Ramos (cell line): Measurements from ENCODE around the gene ISCU.

ENCODE experiments used
- in situ Hi-C: fragments of 300-500 bp; cut with MboI; formaldehyde crosslinking; loops from one replicate; pipeline ENCODE4 v1.14.3; 2022; ENCODE audit warnings: low sequenced_read_pairs; ENCODE audit not compliant: unreplicated experiment

ISCU gene

DNA sequence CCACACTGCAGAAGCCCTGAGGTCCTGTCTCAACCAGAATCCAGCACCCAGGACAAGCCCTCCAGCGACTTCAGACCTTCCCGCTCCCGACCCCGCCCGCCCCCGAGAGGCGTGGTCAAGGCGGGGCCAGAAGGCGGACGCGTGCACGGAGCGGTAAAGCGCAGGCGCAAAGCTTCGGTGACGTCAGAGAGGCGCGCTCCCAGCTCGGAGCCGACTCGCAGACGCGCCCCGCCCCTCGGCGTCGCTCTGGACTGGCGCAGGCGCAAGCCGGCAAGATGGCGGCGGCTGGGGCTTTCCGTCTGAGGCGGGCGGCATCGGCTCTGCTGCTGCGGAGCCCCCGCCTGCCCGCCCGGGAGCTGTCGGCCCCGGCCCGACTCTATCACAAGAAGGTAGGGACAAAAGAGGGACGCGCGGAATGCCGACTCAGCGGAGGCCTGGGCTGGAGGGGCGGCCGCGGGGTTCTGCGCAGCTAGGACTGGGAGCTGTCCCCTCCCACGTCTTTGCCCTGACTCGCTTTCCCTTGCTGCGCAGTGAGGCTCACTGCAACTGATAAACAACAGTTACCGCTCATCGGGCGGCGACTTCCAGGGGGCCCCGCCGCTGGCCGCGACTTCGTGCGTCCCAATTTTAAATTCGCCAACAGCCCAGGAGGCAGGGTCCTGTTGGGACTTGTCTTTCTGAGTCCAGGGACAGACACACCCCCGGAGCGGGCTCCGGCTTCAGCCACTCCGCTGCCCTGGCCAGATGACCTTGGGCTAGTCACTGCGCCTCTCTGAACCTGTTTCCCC, at the start of gene ISCU:
ISCU (plus strand) TSS at position 249 of the 788 bp plus-strand sequence; CDS start at position 276, 27 bp downstream.
- in situ Hi-C loops, result loop anchor here (10.0 kb wide), 1 partner anchor 532 kb away; the partner anchor contains the start of genes ALKBH2 and UNG

DNA sequence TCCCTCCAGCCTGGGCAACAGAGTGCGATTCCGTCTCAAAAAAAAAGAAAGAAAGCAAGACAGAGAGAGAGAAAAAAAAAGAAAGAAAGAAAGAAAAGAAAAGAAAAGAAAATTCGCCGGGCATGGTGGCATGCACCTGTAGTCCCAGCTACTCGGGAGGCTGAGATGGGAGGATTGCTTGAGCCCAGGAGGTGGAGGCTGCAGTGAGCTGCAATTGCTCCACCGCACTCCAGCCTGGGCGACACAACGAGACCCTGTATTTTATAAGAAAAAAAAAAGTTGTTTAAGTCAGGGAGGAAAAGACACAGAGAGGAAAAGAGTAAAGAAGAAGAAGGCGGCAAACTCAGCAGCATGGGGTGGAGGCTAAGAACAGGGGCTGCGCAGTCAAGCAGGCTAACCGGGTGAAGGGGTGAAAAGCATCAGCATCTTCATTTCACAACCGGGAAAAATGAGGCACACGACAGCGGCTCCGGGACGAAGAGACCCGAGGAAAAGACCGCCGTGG, 47.9 kb upstream of the ISCU start:
- in situ Hi-C loops, result loop anchor here (25.0 kb wide), 1 partner anchor 827 kb away; the partner anchor contains the start of gene PWP1

DNA sequence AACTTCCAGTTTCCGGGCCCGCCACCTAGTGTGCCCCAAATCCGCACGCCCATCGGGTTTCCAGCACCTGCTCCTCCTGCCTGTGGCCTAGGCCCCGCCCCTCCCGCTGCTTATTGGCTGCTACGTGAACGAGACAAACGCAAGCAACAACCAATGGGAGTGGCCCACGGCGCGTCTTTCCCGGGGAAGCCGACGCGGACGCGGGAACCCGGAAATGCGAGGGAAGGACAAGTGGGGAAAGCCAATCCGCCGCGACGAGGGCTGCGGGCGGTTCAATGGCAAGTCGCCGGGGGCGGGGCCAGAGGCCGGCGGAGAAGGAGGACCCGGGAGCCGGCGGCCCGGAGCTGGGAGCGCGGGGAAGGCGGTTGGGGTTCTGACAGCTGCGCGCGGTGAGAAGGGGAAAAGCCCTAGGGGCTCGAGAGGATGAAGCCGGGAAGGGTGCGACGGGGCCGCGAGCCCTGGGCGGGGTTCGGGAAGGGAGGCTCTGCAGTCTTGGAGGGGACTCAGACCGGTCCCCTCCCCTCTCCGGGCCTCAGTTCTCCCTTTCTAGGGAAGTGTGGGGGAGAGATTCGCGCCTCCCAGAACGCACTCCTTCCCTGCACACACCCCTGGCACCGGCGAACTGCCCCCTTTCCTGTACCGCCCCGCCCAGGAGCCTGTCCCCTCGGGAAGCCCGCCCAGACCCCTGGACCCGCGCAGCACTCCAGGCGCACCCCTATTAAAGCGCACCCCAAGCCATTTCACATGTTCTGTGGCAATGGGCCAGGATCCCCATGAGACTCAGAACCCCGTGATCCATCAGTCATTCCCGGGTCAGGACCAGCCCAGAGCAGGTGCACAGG, 47.2 kb upstream of the ISCU start, which contains the start of gene FICD:
FICD (plus strand) TSS at position 305 of the 842 bp plus-strand sequence. CDS start 1,696 bp downstream, outside the sequence.
- in situ Hi-C loops, result loop anchor here (25.0 kb wide), 1 partner anchor 828 kb away; the partner anchor contains the start of gene PWP1

DNA sequence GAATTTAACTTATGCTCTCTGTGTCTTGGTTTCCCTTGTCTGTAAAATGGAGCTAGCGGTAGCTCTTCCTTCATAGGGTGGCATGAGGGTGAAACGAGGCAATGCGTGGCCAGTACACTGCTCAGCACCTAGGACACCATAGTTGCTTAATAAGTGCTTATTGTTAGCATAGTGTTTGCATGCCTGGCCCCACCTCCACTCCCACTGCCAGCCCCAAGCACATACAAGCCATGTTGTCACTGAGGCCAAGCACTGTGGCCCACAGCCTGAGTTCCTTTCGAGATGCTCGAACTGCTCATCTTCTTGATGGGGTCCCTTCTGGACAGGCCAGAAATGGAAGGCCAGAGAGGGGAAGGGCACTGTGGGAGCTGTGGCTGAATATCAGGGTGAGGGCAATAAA, 46.5 kb upstream of the ISCU start:
- in situ Hi-C loops, result loop anchor here (25.0 kb wide), 1 partner anchor 829 kb away; the partner anchor contains the start of gene PWP1

DNA sequence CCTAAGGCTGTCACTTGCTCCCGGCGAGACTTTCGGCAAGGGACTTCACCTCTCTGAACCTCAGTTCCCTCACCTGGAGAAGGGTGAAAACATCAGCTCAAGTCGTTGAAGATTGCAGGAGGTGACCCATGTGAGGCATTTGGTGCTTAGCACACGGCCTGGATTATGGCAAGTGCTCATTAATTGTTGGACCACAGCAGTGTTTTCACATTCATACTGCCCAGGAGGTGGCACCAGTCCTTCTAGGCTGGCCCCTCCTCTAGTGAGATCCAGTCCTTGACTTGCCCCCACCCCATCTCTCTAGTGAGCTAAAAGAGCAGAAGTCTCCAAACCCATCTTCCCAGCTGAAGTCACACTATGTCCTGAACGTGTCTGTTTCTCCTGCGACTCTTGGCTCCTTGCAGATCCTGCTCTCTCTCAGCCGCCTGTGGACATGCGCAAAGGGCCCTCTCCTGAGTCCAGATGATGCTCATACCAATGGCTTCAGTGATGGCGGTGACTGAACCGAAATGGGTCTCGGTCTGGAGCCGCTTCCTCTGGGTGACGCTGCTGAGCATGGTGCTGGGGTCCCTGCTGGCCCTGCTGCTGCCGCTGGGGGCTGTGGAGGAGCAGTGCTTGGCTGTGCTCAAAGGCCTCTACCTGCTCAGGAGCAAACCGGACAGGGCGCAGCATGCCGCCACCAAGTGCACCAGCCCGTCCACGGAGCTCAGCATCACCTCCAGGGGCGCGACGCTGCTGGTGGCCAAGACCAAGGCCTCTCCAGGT, 45.7 kb upstream of the ISCU start:
- in situ Hi-C loops, result loop anchor here (25.0 kb wide), 1 partner anchor 829 kb away; the partner anchor contains the start of gene PWP1

DNA sequence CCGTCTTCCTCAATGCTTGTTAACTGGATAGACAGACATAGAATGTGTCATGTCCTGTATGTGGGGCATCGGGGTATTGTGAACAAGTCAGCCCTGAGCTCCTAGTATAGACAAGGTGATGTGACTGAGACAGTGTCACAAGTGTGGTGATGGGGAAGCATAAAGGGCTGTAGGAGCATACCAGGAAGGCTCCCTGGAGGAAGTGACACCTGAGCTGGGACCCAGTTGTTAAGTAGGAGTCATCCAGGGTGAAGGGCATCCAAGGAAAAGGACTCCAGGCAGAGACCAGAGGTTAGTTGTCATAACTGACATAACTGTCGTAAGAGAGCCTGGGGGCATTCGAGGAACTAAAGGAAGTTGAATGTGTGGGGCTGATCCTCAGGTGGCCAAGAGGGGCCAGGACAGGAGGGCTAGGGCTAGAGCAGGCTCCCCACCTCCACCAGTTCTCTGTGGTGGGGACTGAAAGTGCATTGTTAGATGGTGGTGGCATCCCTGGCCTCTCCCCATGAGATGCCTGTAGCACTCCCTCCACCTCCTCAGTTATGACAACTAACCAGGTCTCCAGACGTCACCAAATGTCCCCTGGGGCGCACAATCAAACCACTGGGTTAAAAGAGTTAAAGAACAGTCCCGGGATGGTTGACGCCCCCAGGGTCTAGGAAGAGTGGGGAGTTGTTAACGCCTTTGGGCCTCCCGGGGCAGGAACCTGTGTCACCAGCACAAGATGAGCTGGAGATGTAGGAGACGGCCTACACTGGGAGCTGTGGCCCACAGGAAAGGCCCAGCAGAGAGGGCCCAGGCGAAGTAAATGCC, 44.9 kb upstream of the ISCU start:
- in situ Hi-C loops, result loop anchor here (25.0 kb wide), 1 partner anchor 830 kb away; the partner anchor contains the start of gene PWP1

DNA sequence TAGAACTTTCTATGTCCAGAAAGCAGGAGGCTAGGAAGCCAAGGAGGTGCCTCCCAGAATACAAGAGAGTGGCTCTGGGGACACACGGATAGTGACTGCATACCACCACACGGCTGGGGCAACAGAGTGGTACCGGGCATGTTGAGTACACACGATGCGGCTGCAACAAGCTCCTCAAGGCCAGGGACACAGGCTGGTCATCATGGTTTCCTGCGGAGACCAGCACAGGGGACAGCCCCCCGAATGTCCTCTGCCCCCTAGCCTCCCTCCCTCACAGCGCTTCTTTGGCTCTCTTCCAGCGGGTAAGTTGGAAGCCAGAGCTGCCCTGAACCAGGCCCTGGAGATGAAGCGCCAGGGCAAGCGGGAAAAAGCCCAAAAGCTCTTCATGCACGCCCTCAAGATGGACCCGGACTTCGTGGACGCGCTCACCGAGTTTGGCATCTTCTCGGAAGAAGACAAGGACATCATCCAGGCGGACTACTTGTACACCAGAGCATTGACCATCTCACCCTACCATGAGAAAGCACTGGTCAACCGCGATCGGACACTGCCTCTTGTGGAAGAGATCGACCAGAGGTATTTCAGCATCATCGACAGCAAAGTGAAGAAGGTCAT, 44.2 kb upstream of the ISCU start:
- in situ Hi-C loops, result loop anchor here (25.0 kb wide), 1 partner anchor 831 kb away; the partner anchor contains the start of gene PWP1

DNA sequence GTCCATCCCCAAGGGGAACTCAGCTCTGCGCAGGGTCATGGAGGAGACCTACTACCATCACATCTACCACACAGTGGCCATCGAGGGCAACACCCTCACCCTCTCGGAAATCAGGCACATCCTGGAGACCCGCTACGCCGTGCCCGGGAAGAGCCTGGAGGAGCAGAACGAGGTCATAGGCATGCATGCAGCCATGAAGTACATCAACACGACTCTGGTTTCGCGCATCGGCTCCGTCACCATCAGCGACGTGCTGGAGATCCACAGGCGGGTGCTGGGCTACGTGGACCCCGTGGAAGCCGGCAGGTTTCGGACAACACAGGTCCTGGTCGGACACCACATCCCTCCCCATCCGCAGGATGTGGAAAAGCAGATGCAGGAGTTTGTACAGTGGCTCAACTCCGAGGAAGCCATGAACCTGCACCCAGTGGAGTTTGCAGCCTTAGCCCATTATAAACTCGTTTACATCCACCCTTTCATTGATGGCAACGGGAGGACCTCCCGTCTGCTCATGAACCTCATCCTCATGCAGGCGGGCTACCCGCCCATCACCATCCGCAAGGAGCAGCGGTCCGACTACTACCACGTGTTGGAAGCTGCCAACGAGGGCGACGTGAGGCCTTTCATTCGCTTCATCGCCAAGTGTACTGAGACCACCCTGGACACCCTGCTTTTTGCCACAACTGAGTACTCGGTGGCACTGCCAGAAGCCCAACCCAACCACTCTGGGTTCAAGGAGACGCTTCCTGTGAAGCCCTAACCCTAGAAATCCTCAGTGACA, 43.5 kb upstream of the ISCU start:
- in situ Hi-C loops, result loop anchor here (25.0 kb wide), 1 partner anchor 832 kb away; the partner anchor contains the start of gene PWP1

DNA sequence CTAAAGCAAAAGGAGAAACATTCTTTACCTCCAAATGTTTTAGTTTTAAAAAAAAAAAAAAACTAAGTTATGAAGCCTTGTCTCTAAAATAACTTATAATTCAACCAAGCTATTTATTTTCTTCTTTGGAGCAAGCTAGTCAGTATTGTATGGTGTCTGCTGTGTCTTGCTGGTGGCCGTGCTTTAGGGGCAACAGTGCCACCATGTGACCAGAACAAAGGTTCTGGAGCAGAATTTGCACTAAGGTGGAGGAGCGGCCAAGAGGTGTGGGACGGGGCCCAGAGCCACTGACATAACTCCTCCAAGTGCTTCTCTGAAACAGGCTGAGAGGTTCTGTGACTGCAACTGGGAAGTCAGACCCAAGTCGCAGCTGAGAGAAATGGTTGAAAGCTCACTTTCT, 42.8 kb upstream of the ISCU start:
- in situ Hi-C loops, result loop anchor here (25.0 kb wide), 1 partner anchor 832 kb away; the partner anchor contains the start of gene PWP1

DNA sequence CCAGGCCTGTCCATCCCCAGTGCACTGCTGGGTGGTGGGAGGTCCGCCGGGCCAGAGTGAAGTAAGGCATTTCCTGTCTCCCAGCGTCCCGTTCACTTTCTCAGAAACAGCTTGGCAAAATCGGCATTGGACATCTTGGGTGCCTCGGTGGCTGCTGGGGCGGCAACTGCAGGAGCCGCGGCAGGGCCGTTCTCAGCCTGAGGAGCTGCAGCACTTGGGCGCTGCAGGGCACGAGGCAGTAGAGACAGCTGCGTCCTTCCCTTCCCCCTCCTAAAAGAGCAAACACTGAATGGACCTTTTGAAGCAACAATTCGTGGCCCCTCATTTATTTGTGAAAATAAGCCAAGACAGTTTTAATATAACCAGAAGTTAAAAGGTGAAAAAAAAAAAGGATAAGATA, 39.0 kb upstream of the ISCU start:
- in situ Hi-C loops, result loop anchor here (25.0 kb wide), 1 partner anchor 836 kb away; the partner anchor contains the start of gene PWP1

DNA sequence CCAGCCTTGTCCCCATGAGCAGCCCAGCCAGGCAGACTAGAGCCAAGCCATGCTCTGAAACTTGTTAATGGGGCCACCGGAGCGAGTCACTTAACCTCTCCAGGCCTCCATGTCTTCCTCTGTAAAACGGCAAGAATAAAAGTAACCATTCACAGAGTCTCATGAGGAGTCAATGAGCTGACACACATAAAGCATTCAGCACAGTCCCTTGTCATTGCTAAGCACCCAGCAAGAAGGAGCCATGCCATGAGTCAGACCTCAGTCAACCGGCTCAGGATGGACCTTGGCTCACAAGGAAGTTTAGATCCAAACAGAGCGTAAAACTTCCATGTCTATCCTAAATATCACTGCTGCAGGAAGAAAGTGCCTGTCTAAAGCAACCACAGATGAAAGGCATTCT, 36.7 kb upstream of the ISCU start:
- in situ Hi-C loops, result no loop called here

DNA sequence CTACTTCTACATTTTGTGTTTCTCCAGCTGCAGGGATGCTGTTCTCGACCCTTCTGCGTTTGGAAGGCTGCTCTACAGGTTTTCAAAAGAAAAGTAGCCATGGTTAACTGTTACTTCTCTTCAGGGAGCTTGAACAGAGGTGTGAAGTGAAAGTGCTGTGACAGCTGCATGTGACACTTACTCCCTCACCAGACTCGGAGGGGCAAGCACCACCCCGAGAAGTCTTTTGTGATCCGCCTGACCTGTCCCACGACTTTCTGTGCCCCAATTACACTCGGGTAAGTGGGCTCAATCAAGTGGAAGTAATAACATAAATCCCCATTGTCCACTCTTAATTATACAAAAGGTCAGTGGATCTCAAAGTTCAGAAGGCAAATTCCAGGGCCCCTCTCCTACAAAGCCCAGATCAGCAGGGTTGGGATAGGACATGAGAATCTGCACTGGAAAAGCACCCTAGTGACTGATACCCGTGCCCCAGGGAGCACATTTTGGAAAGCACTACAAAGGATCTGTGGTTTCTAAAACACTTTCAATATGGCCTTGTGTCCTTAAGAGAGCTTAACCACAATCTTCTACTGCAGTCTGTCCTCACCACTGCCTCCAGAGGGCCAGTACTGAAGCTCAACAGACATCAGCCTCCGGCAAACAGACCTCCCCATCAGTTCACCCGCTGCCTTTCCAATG, 35.8 kb upstream of the ISCU start:
- in situ Hi-C loops, result no loop called here

DNA sequence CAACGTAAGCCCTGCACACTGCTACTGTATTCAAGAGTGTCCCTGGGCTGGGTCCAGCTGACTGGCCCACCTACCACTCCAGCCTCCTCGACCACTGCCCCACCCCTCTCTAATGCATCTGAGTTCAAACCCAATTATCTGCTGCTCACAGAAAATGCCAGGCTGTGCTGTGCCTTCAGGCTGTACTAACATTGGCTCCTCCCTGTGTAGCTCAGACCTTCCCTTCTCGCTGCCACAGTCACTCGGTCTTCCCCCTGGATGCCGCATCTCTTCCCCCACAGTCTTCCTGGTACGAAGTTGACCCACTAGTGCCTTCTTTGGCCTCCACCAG, 35.3 kb upstream of the ISCU start:
- in situ Hi-C loops, result no loop called here

DNA sequence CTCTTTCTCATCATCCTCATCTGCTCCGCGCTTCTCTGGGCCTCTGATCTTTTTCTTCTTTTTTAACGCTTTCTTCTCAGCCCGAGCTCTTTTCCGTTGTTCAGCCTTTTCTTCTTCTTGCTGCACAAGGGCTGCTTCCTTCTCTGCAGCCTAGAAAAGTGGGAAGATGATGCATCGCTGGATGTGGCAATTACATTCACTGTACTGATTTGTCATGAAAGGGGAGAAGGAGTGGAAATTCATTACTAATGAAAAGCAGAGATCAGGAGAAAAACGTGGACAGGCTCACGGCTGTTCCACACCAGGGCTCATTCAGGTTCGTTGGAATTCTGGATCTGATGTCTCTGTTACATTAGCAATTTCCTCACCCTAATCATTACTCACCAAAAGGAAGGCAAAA, 32.2 kb upstream of the ISCU start:
- in situ Hi-C loops, result no loop called here

DNA sequence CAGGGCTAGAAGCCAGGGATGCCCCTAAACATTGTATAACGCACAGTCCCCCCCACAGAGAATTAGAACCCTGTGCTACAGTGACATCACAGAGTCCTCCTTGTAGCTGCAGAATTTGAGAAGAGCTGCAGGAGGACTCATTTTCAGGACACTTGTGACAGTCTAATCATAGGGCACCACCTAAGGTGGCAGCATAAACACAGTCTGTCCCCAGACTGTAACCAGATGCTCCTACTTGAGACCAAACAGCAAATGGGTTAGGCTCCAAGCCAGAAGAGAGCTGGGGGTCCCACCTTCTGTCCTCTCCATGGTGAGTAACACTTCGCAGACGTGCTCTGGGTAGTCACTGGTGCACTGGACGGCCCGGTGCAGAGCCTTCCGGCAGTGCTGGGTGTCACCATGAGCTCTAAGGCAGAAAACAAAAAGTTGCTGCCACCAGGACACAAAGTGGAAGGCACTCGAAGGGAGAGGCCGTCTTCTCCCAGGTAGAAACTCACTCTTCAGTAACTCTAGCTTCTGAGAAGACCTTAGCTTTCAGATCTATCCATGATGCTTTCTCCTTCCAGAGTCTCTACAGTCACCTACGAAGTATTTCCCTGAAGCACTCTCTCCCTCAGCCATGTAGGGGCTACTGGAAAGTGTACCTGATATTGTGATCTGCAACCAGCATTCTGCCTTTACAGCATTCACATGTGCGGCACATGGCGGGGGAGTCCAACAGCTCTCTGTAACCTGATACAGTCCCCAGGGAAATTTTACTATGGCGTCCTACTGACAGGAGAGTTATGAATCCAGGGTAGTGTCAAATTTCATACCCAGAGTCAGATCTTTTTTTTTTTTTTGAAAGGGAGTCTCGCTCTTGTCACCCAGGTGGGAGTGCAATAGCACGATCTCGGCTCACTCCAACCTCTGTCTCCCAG, 30.2 kb upstream of the ISCU start:
- in situ Hi-C loops, result no loop called here

DNA sequence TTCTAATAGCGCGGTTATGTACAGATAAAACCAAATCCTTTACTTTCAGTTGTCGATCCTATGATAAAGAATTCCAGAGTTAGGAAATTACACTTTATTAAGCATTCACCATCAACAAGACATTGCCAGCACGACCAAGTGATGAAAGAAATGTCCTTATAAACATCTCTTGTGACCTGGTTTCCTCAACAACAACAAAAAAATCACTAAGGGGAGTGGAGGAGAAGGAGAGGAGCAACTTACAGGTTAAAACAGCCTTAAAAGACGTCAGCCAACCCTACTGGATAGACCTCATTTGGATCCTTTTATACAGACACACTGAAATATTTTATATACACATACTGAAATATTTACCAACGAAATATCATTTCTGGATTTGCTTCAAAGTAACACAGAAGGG, 24.2 kb upstream of the ISCU start:
- in situ Hi-C loops, result no loop called here
